A204.1 (cell line): ENCODE data around the gene OSBPL6.
"Not testable (repeated sequence)": the region's sequence is repeated elsewhere in the genome, so short reads cannot be mapped to it uniquely, and the experiment has no call there.

ENCODE experiments used
- FAIRE-seq: peaks from 2 replicates; lab custom pipeline; 2012; peaks lifted over from hg19 to GRCh38; lab: Jason Lieb, UNC

Gene OSBPL6

GRCh38 chr2:178404368-178404767, 210.1 kb downstream of the OSBPL6 start:
- no peak for FAIRE-seq

- FAIRE-seq, result no peak
Measured at GRCh38 chr2:178409261-178409660, 214.9 kb downstream of the OSBPL6 start.

GRCh38 chr2:178412047-178412446, 217.7 kb downstream of the OSBPL6 start:
- no peak for FAIRE-seq

GRCh38 chr2:178412453-178412852, 218.1 kb downstream of the OSBPL6 start:
- FAIRE-seq, result not testable (repeated sequence)

GRCh38 chr2:178413472-178414265, 219.4 kb downstream of the OSBPL6 start:
- no peak for FAIRE-seq

- peak; percentile 86 for FAIRE-seq
Measured at GRCh38 chr2:178414266-178415247, 220.2 kb downstream of the OSBPL6 start.

- no peak for FAIRE-seq
Measured at GRCh38 chr2:178415979-178416378, 221.7 kb downstream of the OSBPL6 start.

DNA sequence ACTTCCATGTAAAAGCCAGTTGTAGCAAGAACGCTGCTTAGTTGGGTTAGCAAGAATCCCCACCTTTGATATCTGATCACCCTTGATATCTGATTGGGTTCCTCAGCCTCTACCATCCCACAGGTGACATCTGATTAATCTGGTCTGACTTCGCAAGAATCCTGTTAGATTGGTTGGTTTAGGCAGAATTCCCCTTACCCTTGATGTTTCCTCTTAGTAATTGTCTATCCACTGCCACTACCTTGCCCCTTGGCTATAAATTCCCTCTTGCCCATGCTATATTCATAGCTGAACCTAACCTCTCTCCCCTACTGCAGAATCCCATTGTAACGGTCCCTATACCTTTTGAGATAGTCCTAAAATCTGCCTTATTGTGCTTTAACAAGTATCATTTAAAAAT, 223.6 kb downstream of the OSBPL6 start:
- no peak for FAIRE-seq

GRCh38 chr2:178418426-178418825, 224.1 kb downstream of the OSBPL6 start:
- FAIRE-seq, result no peak

DNA sequence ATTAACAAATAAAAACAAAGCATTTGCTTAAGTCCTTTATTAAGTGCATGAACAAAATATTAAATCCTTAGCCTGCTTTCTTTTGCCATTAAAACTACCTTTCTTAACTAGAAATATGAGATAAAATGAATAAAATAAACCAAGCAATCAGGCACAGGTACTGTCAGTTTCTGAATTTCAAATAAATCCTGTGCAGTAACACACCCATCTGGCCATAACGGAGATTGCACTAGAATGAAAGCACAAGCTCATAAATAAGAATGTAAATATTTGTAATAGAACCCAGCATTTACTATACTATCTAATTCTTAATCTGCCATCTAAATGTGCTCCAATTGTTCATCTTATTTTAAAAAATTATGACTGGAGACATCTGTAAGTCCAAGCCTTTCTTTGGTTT, 224.8 kb downstream of the OSBPL6 start:
- FAIRE-seq, result peak; percentile 55

GRCh38 chr2:178420463-178420999, 226.2 kb downstream of the OSBPL6 start:
- FAIRE-seq, result no peak

- FAIRE-seq, result no peak
Measured at GRCh38 chr2:178422097-178422496, 227.8 kb downstream of the OSBPL6 start.

DNA sequence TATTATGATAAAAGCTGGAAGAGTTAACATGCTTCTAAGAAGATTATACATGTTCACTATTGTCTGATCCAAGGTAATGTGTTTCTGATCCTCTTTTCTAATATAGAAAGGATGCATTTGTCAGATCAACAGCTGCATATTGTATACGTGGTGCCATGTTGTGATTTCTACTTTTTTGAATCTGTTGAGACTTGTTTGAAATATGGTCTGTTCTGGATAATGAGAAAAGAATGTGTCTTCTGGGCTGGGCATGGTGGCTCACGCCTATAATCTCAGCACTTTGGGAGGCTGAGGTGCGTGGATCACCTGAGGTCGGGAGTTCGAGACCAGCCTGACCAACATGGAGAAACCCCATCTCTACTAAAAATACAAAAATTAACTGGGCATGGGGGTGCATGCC, 229.4 kb downstream of the OSBPL6 start:
- not testable (repeated sequence) for FAIRE-seq

DNA sequence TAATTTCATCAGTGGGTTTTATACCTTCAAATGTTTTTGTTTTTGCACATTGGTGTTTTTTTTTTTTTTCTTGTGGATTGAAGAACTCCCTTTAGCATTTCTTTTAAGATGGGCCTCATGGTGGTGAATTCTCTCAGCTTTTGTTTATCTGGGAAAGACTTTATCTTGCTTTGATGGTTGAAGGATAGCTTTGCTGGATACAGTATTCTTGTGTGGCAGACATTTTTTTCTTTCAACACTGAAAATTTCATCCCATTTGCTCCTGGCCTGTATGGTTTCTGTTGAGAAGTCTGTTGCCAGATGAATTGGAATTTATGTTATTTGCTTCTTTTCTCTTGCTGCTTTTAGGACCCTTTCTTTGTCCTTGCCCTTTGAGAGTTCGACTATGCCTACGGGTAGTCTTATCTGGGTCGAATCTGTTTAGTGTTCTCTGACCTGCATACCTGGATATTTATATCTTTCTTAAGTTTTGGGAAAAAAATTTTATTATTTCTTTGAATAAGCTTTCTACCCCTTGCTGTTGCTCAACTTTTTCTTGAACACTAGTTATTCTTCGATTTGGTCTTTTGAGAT, 231.0 kb downstream of the OSBPL6 start:
- no peak for FAIRE-seq

GRCh38 chr2:178426388-178426787, 232.1 kb downstream of the OSBPL6 start:
- no peak for FAIRE-seq

DNA sequence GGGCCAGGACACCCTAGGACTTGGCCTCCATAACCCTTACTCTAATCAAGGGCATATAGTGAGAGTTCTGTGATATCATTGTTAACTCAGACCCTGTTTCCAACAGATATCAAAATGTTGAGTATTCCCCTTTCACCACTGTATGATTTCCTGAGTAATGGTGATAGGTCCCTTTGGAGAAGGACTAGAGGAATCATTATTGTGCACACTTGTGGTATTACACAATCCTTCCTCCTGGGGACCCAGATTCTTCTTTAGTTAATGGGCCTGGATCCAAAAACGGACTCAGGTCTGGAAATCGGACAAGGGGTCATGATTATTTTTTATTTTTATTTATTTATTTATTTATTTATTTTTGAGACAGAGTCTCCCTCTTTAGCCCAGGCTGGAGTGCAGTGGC, 233.1 kb downstream of the OSBPL6 start:
- FAIRE-seq, result no peak

DNA sequence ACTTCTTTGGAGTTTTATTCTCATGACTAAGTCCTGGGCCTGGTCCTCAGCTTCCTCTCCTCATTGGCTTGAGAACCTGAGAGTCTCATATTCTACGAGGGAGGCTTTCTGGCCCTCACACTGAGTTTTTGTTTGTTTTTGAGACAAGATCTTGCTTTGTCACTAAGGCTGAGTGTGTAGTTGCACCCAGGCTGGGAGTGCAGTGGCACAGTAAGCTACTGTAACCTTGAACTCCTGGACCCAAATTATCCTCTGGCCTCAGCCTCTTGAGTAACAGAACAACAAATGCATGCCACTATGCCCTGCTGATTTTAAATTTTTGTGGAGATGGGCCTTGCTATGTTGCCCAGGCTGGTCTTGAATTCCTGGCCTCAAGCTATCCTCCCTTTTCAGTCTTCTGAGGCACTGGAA, 234.1 kb downstream of the OSBPL6 start:
- no peak for FAIRE-seq

DNA sequence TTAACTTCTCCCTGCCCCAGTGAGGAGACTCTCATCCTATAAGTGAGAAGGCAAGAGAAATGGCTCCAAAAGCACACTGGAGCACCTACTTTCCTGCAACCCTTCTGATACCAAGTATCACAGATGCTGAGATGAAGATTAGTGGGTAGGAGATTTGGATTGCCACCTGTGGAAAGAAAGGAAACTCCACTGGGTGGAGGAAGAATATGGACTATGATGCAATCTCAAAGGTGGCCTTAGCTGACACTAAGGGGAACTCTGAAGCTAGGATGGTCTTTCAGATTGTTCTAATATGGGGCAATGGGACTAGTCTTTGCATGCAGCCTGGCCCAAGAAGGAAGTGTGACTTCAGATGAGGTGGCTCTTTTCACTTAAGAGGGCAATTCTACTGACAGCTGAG, 235.0 kb downstream of the OSBPL6 start:
- FAIRE-seq, result no peak

GRCh38 chr2:178436662-178437061, 242.3 kb downstream of the OSBPL6 start:
- no peak for FAIRE-seq

DNA sequence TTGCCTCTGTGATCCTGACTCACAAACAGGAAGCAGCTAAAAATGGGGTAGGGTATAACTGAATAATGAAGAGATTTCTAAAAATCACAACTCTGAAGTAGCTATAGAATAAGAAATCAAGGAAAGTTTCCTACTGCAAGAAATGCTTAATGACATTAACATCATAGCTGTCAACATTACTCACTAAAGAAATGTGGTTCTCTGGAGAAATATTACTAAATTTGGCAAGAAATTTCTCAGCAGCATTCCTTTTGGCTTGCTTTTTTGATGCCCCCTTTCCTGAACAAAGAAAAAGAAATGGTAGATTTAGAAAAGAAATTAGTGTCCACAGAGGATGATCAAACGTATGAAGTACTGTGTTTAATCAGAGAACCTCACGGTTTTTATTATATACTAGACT, 247.1 kb downstream of the OSBPL6 start:
- FAIRE-seq, result no peak

DNA sequence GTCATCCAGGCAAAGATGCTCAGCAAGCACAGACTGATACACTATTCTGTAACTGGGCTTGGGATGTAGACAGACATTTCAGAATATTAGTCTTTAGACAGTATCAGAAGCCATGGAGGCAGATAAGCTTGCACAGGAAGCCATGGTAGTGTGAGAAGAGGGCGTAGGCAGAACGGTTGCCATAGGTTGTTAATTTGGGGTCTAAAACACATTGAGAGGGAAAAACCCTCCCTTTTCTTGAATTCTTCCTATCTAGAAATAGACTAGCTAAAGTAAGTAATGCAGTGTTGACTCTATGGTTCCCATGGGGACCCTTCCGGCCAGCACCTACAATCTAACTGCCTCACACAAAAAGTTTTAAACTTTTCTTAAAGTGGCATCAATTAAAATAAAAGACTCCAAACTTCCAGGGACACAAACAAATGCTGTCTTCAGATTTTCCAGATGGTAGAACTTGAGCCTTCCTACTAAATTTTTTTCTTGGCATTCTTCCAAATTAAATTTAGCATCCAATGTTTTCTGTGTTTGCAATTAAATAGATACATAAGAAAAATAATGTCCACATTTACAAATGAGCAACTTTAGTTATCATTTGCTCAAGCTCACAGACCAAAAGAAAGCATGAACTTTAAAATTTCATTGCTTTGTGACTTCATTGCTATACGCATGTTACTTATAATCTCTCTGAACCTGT, 254.8 kb downstream of the OSBPL6 start:
- FAIRE-seq, result no peak
